GM12874 (cell line): ENCODE results near the gene BMP6.

Experiments used
- CTCF ChIP-seq: IDR thresholded peaks from 2 replicates; pipeline ENCODE4 v1.5.1; 2011; ENCODE audit warnings: low read depth, mild to moderate bottlenecking, control low read depth, low read length, moderate library complexity; ENCODE audit not compliant: insufficient read depth

The BMP6 gene

GRCh38 chr6:7894262-7895124 is 168.6 kb downstream of the BMP6 start:
- TF ChIP-seq CTCF = no peak

DNA sequence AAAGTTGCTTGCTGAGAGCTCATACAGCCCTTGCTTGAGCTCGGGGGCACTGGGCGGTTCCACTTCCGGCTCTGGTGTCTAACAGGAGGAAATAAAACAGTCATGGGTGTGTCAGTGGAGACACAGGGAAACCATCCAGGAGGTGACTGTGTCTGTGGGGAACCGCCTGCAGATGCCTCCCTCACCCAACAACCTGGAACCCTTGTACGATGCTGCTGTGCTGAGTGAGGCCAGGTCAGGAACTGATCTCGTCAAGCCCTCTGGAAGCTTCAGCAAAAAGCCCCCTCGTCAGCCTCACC is 169.2 kb downstream of the BMP6 start:
- no peak for TF ChIP-seq CTCF

GRCh38 chr6:7896465-7896987 is 170.6 kb downstream of the BMP6 start:
- TF ChIP-seq CTCF = no peak

DNA sequence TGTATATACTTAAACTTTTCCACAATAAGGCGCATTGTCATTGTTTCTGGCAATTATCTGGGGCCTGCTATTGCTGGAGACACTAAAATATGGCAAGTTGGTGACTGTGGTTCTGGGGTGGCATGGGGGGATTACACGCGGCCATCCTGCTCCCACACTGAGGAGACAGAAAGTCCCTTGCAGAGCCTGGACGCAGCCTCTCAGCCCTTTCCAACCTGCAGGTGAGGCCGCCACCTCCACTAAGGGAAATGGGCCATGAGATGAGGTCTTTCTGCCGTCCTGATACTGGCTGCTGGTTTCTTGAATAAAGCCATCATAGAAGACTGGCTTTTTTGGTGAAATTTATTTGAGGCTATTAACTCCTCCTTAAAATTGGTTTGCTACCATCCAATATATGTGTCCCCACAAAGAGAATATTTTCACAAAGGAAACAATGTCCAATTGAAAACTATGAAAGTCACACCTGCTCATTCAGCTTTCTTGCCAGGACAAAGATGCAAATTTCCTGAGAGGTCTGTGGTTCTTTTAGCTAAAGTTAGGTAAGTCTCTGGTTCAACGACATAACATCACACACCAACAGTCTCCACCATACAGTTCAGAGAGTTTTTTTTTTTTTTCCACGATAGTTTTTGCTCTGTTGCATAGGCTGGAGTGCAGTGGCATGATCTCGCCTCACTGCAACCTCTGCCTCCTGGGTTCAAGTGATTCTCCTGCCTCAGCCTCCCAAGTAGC is 171.7 kb downstream of the BMP6 start:
- no peak for TF ChIP-seq CTCF

DNA sequence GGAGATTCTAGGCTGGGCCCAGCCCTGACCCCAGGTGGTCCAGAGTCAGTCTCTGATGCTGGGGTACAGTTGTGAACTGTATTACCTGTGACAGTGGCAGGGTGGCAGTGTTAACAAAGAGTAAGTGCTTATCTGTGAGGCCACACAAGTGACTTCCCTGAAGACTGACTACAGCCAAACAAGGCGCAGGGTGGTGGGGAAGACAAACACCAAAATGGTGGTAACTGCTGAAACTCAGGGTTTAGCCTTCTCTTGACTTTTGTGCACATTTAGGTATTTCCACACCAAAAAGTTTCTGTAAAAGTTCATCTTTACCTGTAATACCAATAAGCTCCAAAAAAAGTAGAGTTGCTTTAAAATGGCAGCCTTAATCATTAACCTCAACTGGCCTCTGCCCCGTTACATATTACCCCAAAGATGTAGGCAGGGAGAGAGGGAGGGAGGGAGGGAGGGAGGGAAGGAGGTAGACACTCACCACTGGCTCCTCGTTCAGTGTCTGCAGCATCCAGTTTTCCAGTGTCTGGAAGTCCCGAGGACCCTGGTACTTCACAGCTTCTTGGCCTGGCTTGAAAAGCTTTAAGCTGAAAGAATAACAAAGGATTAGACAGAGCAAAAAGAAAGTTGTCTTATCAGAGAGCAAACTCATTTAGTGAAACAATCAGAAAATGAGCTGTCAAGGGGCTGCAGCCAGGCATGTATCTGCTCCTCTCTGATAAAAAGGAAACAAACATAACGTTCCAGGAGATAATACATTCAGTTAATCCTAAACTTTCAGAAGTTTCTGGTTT is 173.4 kb downstream of the BMP6 start:
- peak; percentile 30; the same call in 1 of the 2 replicates for TF ChIP-seq CTCF

- TF ChIP-seq CTCF = no peak
Measured at GRCh38 chr6:7899889-7900213, 174.0 kb downstream of the BMP6 start.

- no peak for TF ChIP-seq CTCF
Measured at GRCh38 chr6:7900621-7901020, 174.7 kb downstream of the BMP6 start.
